ENCODE results near the gene CBX2.

DNA sequence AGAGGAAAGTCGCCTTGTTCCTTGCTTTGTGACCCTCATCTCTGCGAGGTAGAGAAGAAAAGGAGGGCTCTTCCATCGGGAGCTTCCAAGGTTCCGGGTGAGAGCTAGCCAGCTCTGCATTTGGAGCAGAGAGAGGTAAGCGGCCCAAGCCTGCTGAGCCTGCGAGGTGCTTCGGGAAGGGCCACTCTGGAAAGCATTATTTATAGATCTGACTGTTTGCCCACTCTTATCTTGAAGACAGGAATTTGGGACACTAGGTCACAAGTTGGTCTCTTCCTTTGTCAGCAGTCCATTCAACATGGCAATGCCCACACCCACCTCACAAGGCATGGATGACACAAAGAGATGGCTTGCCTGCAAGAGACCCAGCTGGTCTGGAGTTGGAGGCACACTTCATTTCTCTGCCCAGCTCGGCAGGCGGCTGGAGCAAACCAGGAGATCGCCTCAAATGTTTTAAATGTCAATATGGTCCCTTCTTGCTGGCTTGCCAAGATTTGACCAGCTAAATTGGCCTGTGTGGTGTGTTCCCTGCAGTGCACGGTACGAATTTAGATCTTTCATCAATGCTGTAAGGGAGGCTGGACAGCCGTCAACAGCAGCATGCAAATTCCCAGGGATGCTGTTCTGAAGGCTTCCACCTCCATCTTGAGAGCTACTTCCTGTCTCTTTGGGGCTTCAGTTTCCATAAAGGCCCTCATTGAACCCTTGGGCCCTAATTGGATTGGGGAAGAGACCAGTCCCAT, 41.8 kb downstream of the CBX2 start:
- TF ChIP-seq, protein P1, sequence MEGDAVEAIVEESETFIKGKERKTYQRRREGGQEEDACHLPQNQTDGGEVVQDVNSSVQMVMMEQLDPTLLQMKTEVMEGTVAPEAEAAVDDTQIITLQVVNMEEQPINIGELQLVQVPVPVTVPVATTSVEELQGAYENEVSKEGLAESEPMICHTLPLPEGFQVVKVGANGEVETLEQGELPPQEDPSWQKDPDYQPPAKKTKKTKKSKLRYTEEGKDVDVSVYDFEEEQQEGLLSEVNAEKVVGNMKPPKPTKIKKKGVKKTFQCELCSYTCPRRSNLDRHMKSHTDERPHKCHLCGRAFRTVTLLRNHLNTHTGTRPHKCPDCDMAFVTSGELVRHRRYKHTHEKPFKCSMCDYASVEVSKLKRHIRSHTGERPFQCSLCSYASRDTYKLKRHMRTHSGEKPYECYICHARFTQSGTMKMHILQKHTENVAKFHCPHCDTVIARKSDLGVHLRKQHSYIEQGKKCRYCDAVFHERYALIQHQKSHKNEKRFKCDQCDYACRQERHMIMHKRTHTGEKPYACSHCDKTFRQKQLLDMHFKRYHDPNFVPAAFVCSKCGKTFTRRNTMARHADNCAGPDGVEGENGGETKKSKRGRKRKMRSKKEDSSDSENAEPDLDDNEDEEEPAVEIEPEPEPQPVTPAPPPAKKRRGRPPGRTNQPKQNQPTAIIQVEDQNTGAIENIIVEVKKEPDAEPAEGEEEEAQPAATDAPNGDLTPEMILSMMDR (conservative IDR thresholded peaks at IDR 0.05 in 1 of 2, IDR thresholded peaks at IDR 0.05 in 1 of 2; ENCODE audit: low read depth in 1 of 2, low read length in 2 of 2), result no peak
- no peak for TF ChIP-seq EZH2 (IDR thresholded peaks at IDR 0.05; ENCODE audit: low read length, missing control alignments)

Data from fibroblast of lung (primary cell).